HPDE6-E6E7 (cell line): ENCODE measurements around the gene NHERF2.

Experiments
- DNase-seq: peaks from one replicate; pipeline ENCODE4 v3.0.0; 2011; ENCODE audit warnings: missing footprints; ENCODE audit errors: extremely low spot score

NHERF2 gene

GRCh38 chr16:1991135-1991551 is 35.6 kb upstream of the NHERF2 start:
- DNase-seq = no peak

GRCh38 chr16:1991588-1991947 is 35.1 kb upstream of the NHERF2 start:
- DNase-seq = no peak

GRCh38 chr16:1991948-1992703 is 34.6 kb upstream of the NHERF2 start:
- DNase-seq = peak; percentile 68

- DNase-seq = no peak
Observed at GRCh38 chr16:1992704-1993317, 33.9 kb upstream of the NHERF2 start.

GRCh38 chr16:1993731-1994131 is 33.0 kb upstream of the NHERF2 start:
- peak; percentile 58 for DNase-seq

GRCh38 chr16:1997494-1998359 is 29.0 kb upstream of the NHERF2 start:
- no peak for DNase-seq

GRCh38 chr16:1998360-1998835 is 28.3 kb upstream of the NHERF2 start:
- DNase-seq = no peak

GRCh38 chr16:1998852-1999801 is 27.6 kb upstream of the NHERF2 start:
- DNase-seq = no peak

- no peak for DNase-seq
Observed at GRCh38 chr16:1999866-2000514, 26.7 kb upstream of the NHERF2 start.

- DNase-seq = no peak
Observed at GRCh38 chr16:2001035-2001434, 25.7 kb upstream of the NHERF2 start.

GRCh38 chr16:2001456-2002355 is 25.0 kb upstream of the NHERF2 start:
- no peak for DNase-seq

GRCh38 chr16:2002406-2003230 is 24.1 kb upstream of the NHERF2 start:
- DNase-seq = no peak

- no peak for DNase-seq
Observed at GRCh38 chr16:2003231-2003826, 23.4 kb upstream of the NHERF2 start.

- DNase-seq = no peak
Observed at GRCh38 chr16:2003827-2004641, 22.7 kb upstream of the NHERF2 start.

GRCh38 chr16:2004795-2005517 is 21.7 kb upstream of the NHERF2 start:
- DNase-seq = no peak

- DNase-seq = no peak
Observed at GRCh38 chr16:2005646-2006045, 21.1 kb upstream of the NHERF2 start.

- DNase-seq = no peak
Observed at GRCh38 chr16:2006317-2006716, 20.4 kb upstream of the NHERF2 start.
